DMS79 (cell line): Measurements from ENCODE around the gene ZP1.
"Not testable (repeated sequence)": the region's sequence is repeated elsewhere in the genome, so short reads cannot be mapped to it uniquely, and the experiment has no call there.

ENCODE experiments used
- DNase-seq: peaks from one replicate; lab custom pipeline; 2025; lab: John Stamatoyannopoulos, UW

ZP1 gene, protein sequence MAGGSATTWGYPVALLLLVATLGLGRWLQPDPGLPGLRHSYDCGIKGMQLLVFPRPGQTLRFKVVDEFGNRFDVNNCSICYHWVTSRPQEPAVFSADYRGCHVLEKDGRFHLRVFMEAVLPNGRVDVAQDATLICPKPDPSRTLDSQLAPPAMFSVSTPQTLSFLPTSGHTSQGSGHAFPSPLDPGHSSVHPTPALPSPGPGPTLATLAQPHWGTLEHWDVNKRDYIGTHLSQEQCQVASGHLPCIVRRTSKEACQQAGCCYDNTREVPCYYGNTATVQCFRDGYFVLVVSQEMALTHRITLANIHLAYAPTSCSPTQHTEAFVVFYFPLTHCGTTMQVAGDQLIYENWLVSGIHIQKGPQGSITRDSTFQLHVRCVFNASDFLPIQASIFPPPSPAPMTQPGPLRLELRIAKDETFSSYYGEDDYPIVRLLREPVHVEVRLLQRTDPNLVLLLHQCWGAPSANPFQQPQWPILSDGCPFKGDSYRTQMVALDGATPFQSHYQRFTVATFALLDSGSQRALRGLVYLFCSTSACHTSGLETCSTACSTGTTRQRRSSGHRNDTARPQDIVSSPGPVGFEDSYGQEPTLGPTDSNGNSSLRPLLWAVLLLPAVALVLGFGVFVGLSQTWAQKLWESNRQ

DNA sequence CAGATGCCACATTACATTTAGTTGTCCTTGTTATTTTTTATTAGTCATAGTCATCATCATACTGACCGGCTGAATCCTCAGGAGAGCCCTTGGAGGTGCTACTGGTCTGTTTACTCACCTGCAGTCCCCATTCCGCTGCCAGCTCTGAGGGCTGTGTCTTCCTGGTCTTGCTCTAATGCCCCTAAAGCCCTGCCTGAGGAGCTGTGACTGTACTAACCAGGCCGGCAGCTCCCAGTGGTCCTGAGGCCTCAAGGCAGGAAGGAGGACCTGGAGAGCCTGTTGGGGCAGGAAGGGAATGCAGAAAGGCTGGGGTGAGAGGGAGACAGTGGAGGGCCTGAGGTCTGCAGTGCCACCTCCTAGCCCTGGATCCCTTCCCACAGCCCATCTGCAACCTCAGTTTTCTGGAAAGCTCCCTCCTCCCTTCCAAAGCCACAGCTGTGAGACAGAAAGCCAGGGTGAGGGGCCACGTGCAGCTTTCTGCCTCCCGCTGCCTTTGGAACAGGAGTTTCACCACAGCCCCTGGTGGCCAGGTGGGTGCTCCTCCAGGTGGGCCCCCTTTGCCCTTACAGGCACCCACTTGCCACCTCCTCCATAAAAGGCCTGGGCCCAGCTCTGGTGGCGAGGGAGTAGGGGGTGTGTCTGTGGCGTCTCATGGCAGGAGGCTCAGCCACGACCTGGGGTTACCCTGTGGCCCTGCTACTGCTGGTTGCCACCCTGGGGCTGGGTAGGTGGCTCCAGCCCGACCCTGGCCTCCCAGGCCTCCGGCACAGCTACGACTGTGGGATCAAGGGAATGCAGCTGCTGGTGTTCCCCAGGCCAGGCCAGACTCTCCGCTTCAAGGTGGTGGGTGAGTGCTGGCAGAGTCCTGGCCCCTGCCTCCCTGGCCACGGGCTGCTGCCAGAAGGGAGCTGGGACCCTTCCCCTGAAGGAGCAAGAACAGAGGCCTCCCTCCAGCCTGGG, at the start of gene ZP1:
TSS of gene ZP1 (plus strand) at position 632 of the 960 bp plus-strand sequence. CDS start at position 652, 20 bp downstream.
- peak; percentile 93 for DNase-seq

DNA sequence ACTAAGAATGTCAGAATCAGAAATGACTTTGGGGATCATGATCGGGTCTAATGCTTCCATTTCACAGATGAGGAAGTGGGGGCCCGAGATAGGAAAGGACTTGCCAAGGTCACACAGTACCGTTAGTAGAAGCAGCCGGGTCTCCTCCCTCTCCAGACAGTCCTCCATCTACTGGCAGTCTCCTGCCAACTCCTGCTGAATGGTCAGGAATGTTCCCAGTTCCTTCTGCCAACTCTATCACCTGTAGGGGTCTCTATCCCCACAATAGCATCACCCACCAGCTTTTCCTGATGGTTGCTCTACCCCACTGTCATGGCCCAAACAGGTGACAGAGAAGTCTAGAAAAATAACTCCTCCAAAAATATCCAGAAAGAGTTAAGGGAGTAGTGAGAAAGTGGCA, 49.3 kb upstream of the ZP1 start:
- no peak for DNase-seq

DNA sequence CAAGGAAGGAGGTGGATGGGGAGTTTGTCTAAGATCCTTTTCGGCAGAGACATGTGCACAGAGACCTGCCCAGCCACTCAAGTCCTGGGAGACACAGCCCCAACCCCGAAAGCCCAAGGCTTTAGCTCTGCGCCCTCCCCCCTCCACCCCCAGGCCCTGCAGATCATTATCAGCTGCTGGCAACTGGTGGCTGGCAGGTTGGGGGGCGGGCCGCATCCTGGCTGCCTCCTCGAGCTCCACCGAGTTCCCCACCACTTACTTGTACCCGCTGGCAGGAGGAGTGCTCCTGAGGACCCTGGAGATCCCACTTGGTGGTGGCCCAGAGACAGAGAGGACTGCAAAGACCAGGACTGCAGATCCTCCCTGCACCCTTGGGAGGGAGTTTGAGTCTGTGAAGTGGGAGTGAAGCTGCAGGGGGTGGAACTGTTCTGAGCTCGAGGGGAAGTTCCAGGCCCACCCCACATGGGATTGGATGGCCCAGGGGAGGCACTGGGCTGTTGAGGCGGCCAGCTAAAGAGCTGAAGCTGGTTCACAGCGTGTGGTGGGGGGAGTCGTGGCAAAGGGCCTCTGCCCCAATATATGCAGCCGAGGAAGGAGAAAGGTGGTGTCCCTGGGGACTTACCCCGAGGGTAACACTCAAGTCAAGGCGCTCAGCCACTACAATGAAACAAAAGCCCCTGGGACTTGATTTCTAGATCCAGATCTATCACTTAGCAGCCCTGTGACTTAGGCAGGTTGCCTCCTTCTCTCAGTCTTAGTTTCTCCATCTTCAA, 45.3 kb upstream of the ZP1 start:
- DNase-seq, result peak; percentile 13

DNA sequence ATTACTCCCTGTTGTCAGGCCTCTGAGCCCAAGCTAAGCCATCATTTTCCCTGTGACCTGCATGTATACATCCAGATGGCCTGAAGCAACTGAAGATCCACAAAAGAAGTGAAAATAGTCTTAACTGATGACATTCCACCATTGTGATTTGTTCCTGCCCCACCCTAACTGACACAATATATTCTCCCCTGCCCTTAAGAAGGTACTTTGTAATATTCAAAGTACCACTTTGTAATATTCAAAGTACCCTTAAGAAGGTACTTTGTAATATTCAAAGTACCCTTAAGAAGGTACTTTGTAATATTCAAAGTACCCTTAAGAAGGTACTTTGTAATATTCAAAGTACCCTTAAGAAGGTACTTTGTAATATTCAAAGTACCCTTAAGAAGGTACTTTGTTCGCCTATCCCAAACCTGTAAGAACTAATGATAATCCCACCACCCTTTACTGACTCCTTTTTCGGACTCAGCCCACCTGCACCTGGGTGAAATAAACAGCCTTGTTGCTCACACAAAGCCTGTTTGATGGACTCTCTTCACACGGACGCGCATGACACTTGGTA, 43.5 kb upstream of the ZP1 start:
- not testable (repeated sequence) for DNase-seq

DNA sequence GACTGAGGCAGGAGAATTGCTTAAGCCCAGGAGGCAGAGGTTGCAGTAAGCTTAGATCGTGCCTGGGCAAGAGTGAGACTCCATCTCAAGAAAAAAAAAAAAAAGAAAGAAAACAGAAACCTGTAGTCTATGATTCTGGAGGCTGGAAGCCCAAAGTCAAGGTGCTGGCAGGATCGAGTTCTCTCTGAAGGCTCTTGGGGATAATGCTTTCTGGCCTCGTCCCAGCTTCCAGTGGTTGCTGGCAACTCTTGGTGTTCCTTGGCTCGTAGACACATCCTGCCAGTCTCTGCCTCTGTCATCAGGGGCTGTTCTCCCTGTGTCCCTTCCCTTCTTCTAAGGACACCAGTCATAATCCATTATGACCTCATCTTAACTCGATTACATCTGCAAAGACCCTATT, 42.2 kb upstream of the ZP1 start:
- no peak for DNase-seq

DNA sequence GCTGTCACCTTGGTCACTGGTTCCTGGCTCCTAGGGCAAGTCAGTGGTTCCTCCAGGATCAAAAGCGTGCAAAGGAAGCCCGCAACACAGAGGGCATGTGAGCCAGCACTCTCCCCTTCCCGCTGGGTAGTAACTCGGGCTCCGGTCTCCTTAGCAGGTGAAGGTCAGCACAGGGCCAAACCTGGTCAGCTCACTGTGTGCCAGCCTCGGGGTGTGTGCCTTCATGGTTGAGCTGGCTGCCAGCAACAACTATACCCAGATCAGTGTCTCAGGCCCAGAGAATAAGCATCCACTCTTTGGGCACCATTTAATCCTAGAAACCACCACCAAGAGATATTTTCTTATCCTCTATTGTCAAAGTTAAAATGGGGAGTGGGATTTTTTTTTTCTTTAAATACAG, 41.6 kb upstream of the ZP1 start:
- no peak for DNase-seq

DNA sequence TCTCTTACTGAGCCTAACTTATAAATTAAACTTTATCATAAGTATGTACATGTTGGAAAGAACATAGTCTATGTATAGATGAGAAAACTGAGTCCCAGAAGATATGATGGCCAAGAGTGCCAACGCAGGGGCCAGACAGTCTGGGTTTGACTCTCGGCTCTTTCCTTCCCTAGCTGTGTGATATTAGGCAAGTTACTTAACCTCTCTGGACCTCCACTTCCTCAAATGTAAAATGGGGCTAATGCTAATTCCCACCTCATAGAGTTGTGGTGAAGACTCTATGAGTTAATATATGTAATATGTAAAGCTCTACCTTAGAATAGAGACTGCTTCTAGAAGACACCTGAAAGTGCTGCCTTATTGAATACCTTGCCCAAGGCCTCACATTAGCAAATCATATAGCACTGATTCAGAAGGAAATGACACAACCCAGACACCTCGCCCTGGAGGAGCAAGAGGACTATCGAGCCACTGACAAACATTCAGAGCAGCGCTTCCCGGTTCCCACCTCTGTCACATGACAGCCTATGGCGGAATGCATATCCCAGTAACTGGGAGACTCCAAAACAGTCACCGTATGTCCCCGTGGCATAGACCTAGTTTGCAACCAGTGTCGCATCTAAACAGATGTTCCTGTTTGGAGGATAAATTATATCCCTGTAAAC, 36.7 kb upstream of the ZP1 start:
- DNase-seq, result no peak

DNA sequence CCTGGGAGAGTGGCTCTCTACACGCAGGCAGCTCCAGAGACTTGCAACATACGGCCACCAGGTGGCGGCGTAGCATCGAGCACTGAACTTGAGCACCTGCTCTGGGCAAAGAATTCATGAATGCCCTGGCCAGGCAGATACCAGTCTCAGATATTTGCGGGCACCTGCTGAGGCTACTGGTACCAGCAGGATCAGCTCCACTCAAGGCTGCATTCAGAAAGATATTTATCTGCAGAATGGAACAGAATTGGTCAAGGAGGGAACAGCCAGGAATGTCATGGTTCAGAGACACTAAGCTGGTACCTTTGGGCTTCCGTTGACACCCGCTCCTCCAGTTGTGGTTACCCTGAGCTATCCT, 36.2 kb upstream of the ZP1 start:
- peak; percentile 82 for DNase-seq

DNA sequence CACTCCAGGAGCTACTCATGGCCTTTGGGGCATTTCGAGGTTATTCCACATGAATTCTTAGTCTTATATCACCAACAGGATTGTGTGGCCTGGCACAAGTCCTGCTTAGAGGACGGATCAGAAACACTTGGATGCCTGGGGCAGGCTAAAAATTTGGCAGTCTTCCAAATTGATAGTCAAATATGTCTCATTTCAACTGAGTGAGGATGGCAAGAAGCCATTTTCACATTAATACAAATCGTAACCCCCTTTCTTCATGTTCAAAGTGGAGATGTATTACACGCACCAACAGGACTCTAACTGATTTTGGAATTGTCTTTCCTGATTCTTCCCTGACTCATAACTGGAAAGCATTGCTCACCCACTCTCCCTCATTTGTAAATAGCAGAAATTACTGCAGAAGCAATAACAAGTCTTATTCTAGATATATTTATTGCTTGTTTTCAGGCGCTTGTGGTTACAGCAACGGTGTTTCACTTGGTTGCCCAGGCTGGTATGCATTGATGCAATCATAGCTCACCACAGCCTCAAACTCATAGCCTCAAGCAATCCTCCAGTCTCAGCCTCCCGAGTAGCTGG, 35.8 kb upstream of the ZP1 start:
- peak; percentile 86 for DNase-seq

DNA sequence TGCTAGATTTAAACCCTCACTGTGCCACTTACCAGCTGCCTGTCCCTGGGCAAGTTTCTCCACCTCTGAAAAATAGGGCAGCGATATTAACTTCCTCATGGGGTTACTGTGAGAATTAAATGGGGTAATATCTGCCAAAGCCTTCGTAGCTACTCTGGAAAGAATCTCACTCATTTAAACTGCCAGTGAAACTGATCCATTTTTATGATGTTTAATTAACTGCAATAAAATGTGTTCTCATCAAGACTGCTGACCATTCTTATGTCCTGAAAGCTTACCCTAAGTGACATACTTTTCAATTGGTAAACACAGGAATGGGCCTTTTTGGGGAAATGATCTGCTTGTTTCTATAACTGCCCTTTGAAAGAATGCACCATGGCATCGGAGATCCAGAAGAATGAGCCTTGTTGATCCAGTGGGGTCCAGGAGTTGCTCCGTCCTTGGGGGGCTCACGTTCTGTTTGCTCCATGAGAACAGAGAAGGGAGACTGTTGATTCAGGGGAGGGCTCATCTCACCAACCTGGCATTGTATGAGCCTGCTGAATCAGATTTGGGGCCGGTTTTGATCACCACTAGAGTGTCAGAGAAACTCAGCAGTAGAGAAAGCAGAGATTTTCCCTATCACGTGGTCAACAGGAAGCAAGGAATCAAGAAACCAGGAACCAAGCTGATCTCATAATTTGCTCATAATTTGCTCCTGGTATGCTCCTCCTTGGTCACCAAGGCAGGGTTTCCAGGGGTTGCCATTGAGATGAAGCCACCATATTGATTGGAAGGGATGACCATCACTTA, 32.4 kb upstream of the ZP1 start:
- no peak for DNase-seq

DNA sequence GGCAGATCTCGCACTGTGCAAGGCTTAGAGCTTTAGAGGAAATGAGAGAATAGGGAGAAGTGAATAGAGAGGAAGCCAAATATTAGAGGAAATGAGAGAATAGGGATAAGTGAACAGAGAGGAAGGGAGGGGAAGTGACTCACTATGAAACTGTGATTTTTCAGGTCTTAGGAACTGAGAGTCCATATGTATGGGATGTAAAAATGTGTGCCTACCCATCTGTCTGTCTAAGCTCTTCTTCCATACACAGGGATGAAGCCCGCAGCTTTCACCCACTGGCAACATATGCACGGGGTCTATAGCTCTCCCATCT, 31.9 kb upstream of the ZP1 start:
- DNase-seq, result no peak

DNA sequence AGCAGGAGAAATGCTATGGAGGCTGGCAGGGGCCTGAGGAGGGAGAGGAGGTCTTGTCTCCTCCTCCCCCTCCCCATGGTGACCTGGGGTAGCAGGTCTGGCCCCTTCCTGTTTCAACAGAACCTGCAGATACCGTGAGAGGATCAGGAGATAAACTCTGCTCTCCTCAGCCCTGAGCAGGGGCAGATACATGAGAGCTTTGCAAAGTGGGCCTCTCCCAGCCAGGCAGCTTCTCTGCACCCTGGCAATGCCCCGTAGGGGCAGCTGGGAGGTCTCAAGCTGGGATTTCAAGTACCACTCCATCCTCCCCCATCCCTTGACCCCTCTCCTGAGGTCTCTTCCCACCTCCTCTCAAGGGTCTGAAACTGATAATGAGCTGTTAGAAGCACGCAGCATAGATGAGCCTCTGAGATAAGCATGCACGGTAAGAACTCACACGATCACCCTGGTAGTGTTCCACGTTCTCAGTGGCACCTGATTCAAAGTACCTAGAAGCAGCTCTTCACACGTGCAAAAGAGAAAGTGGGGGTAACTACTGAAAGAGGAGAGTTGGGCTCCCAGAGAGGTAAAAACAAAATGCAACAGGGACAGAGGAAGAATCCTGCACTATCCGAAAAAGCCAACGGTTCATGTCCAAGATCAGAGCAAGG, 30.4 kb upstream of the ZP1 start:
- DNase-seq, result no peak

DNA sequence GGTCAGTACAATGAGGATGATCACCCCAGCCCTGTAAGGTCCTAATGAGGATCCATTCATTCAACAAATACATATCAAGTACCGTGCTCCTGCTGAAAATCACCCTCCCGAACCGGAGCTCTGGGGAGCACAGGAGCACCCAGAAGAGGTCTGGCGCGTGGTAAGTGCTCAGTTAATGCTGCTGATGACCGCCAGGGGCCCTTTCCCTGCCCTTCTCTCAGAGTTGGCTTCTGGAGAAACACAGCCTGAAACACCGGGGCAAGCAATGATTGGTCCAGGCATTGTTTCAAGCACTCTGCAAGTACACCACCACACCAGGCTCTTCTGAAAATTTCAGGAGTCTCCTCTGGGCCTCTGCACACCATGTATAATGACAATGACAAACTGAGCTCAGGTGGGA, 29.2 kb upstream of the ZP1 start:
- no peak for DNase-seq

DNA sequence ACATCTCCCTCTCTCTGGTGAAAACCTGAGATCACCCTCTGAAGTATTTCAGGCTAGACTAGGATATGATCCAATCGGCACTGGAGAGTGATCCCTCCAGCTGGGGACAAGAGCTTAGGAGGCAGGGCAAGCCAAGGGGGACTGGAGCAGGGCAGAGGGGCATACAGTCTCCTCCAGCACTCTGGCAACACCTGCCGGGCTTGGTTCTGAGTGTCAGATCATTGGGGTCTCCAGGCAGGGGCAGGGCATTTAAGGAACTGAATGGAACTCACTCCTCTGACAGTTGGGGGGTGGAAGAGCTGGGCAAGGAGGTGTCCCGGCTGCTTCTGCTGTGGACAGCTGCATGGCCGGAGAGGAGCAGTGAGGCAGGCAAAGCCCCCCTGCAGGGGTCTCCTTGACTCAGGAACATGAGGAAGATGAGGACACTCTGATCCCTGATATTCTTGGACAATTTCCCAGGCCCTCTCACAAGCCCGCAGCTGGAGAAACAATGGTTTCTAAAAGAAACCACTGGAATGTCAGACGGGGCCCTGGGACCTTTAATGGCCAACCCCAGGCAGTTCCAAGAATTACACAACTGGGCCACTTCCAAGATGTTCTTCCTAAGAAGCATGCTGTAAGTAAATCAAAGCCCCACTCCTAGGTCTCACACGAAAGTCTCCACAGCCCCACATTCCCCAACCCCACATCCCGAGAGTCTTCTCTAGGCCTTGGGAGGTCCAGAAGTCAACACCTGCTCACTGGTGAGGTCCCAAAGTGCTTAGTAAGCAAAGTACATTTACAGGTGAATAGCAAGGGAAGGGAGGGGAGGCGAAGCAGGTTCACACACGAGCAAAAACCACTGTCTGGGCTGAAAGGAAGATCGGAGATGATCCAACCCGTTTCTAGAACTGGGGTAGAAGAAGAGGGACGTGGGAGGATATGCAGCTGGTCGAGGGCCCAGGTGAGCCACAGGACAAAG, 26.6 kb upstream of the ZP1 start:
- peak; percentile 64 for DNase-seq

DNA sequence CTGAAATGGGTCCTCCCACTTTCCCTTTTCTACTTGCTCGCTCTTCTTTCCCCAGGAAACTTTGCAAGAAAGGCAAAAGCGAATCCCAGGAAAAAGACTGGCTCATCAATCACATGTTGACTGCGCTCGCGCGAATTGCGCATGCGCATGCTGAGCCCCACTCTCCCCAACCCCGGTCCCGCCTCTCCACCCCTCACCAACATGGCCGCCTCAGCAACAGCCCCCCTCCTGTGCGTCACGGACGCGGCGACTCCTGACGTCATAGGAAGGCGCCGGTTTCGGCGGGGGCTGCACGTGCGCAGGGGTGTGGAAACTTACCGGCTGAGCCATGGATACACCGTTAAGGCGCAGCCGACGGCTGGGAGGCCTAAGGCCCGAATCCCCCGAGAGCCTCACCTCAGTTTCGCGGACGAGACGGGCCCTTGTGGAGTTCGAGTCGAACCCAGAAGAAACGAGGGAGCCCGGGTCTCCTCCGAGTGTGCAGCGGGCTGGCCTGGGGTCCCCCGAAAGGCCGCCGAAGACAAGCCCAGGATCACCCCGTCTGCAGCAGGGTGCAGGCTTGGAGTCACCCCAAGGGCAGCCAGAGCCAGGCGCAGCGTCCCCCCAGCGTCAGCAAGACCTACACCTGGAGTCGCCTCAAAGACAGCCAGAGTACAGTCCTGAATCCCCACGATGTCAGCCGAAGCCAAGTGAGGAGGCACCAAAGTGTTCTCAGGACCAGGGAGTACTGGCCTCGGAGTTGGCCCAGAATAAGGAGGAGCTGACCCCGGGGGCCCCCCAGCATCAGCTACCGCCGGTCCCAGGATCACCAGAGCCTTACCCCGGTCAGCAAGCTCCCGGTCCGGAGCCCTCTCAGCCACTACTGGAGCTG, 25.3 kb upstream of the ZP1 start, which contains the start of gene CCDC86:
TSS of gene CCDC86 (plus strand) at position 317 of the 871 bp plus-strand sequence. CDS start at position 329, 12 bp downstream.
- peak; percentile 84 for DNase-seq

DNA sequence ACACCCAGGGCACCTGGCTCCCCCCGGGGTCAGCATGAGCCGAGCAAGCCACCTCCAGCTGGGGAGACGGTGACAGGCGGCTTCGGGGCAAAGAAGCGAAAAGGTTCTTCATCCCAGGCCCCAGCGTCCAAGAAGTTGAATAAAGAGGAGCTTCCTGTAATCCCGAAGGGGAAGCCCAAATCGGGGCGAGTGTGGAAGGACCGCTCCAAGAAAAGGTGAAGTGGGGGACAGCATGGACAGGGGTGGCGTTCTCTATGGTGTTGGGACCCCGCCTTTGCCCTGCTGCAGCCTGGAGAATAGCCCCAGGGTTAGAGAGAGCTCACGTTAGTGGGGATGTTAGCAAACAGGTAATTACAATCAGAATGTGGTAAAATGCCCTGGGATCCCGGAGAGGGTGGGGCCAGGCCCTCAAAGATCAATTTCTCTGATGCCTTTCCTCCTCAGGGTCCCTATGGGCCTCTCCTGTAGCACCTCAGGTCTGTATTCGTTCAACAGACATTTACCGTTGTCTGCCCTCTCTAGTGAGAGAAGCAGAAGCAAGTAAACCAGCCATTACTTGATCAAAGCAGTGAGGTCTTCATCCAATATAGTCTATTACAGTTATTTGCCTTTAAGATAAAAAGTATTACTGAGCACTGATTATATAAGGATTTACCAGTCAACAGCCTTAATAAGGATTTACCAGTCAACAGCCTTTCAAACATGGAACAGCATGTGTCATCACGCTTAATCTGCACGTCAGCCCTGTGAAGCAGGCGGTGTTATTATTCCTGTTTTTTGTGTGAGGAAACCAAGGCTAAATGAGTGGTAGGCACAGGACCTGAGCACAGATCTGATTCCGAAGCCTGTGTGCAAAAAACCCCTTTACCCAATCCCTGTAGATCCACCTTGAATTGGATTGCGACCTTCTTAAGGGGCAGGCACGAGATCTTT, 24.4 kb upstream of the ZP1 start:
- DNase-seq, result no peak
